ENCODE measurements around the gene STK38.

- TF ChIP-seq, protein P1, sequence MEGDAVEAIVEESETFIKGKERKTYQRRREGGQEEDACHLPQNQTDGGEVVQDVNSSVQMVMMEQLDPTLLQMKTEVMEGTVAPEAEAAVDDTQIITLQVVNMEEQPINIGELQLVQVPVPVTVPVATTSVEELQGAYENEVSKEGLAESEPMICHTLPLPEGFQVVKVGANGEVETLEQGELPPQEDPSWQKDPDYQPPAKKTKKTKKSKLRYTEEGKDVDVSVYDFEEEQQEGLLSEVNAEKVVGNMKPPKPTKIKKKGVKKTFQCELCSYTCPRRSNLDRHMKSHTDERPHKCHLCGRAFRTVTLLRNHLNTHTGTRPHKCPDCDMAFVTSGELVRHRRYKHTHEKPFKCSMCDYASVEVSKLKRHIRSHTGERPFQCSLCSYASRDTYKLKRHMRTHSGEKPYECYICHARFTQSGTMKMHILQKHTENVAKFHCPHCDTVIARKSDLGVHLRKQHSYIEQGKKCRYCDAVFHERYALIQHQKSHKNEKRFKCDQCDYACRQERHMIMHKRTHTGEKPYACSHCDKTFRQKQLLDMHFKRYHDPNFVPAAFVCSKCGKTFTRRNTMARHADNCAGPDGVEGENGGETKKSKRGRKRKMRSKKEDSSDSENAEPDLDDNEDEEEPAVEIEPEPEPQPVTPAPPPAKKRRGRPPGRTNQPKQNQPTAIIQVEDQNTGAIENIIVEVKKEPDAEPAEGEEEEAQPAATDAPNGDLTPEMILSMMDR (IDR thresholded peaks at IDR 0.05): no peak
- TF ChIP-seq EP300 (IDR thresholded peaks at IDR 0.05): no peak
These were observed 52.2 kb downstream of the STK38 start for GRCh38 chr6:36495086-36495485.

Measured in esophagus muscularis mucosa (tissue), 3 donors.